ENCODE data around the gene FCHO1.

The FCHO1 gene, protein sequence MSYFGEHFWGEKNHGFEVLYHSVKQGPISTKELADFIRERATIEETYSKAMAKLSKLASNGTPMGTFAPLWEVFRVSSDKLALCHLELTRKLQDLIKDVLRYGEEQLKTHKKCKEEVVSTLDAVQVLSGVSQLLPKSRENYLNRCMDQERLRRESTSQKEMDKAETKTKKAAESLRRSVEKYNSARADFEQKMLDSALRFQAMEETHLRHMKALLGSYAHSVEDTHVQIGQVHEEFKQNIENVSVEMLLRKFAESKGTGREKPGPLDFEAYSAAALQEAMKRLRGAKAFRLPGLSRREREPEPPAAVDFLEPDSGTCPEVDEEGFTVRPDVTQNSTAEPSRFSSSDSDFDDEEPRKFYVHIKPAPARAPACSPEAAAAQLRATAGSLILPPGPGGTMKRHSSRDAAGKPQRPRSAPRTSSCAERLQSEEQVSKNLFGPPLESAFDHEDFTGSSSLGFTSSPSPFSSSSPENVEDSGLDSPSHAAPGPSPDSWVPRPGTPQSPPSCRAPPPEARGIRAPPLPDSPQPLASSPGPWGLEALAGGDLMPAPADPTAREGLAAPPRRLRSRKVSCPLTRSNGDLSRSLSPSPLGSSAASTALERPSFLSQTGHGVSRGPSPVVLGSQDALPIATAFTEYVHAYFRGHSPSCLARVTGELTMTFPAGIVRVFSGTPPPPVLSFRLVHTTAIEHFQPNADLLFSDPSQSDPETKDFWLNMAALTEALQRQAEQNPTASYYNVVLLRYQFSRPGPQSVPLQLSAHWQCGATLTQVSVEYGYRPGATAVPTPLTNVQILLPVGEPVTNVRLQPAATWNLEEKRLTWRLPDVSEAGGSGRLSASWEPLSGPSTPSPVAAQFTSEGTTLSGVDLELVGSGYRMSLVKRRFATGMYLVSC

DNA sequence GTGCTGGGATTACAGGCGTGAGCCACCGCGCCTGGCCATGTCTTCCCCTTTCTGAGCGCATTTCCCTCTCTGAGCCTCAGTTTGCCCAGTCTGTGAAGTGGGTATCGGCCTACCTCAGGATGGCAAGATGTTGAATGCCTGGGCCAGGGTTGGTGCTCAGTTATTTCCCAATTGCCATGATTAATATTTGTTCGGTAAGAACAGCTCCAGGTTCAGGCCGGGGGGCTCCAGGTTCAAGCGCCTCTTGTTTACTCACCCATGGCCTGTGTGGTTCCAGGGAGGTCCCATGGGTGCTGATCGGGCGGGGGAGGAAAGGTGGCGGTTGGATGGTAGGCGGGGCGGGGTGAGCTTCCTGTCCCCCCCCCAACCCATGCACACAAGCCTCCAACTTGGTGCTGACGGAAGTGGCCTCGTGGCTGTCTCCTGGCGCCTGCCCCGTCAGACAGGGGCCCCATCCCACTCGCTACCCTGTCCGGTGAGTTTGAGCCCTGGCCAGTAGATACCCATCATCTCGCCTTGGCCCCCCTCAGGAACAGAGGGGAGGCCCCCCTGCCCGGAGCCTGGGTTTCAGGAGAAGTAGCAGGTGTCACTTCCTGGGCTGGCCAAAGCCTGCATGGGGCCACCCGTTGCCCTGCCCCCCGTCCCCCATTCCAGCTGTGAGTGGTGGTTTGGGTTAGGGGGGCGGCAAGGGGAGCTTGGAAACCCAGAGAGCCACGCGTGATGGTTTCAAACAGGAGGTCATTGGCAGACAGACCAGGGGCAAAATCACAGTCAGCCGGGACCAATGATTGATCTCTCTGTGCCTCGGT lies at the start of gene FCHO1:
FCHO1 (plus strand) TSS at position 375 of the 809 bp plus-strand sequence. CDS start 3,688 bp downstream, outside the sequence.
- peak in 2 of 10 donors; percentile 37 to 84 for DNase-seq
- intact Hi-C loops (cut with DNase I): no loop called here

DNA sequence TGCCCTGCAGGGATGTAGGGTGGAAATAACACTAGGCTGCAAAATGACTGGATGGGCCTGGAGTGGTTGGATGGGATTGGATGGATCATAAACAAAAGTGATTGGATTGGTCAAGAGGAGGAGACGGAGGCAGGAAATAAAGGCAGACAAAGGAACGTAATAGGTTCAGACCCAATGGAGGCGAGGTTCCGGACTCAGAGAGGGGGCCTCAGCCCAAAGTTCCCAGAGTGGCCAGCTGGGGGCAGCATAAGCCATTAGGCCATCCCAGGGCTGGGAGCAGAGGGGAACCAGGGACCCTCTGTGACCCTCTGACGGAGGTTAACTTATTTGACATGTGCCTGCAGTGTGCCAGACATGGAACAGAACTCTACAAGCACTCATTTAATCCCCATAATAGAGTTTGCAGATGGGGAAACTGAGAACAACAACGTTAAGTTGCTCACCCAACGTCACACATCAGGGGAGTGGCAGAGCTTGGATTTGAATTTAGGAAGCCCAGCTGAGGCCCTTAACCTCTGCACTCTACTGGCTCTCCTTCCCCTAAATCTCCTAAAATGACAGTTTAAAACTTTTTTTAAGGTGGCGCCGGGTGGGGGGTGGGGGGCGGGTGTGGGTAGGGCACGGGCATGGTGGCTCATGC lies 47.3 kb upstream of the FCHO1 start:
- intact Hi-C loops (cut with DNase I): loop anchor here (1.0 to 5.0 kb wide), 3 partner anchors 62 to 153 kb away; partner anchors contain the start of gene RPL18A
- DNase-seq: peak in 8 of 10 donors; percentile 64 to 92 (median 69)

- DNase-seq: peak; percentile 53 to 97 (median 75)
Measured at GRCh38 chr19:17706750-17707181, 44.5 kb upstream of the FCHO1 start.

DNA sequence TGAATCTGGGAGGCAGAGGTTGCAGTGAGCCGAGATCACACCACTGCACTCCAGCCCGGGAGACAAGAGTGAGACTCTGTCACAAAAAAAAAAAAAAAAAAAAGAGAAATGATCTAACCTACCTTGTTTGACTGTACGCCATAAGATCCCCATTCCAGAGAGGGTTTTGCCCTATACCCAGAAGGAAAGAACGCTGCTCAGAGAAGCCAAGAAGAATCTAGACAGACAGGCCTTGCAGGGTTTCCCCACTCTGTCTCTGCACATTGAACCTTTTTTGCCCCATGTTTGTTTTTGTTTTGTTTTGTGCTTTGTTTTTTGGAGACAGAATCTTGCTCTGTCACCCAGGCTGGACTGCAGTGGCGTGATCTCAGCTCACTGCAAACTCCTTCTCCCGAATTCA lies 39.4 kb upstream of the FCHO1 start:
- DNase-seq: no peak
- intact Hi-C loops (cut with DNase I): no loop called here

More at GRCh38 chr19:17706750-17707181, 44.5 kb upstream of the FCHO1 start:
- intact Hi-C loops (cut with DNase I): no loop called here

GRCh38 chr19:17716309-17716929 lies 34.9 kb upstream of the FCHO1 start:
- intact Hi-C loops (cut with DNase I): no loop called here

DNA sequence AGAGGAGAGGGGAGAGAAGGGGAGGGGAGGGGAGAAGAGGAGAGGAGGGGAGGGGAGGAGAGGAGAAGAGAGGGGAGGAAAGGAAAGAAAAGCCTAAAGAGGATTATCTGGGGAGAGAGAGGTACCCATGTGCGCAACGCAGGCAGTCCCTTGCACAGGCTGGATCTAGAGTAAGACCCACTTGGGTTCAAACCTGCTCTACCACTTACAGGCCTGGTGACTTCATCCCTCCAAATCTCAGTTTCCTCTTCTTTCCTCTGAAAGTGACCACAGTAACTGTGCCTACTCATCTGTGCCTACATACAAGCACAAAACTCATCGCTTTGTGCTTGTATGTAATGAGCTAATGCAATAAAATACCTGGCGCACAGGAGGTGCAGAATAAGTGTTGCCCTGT lies 32.7 kb upstream of the FCHO1 start:
- intact Hi-C loops (cut with DNase I): no loop called here
- no peak for DNase-seq

More at GRCh38 chr19:17716309-17716929, 34.9 kb upstream of the FCHO1 start:
- DNase-seq: no peak

DNA sequence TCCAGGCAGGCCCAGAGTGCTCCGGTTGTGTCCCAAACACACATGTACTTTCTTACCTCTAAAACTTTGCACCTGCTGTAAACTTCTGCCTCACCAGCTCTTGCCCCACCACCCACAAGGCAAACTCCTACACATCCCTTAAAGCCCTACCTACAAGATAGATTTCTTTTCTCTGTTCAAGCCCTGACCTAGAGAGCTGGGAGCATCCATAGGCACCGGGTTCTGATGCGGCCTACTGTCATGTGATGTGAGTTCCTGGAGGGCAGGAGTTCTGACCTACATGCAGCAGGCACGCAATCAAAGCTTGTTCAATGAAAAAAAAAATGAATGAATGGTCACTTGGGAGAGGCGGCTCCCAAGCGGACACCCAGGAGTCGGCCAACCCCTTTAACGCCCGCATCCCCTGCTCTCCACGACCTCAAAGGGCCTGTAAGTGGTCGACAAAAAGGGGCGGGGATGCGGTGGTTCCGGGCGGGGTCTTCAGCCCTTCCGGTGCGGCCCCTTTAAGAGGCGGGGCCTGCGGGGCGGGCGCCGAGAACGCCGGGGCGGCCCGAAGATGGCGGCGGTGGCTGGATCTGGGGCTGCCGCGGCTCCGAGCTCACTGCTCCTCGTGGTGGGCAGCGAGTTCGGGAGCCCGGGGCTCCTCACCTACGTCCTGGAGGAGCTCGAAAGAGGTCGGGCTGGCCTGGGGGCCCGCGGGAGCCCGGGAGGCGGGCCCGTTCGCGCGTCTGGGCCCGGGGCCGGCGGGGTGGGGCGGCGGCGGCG lies 32.1 kb upstream of the FCHO1 start, which contains the start of gene MAP1S:
MAP1S (plus strand) TSS at position 534 of the 765 bp plus-strand sequence; CDS start at position 557, 23 bp downstream.
- peak; percentile 52 to 95 (median 66) for DNase-seq
- intact Hi-C loops (cut with DNase I): no loop called here

GRCh38 chr19:17719730-17720400 lies 31.4 kb upstream of the FCHO1 start:
- intact Hi-C loops (cut with DNase I): no loop called here

GRCh38 chr19:17720440-17720839 lies 30.8 kb upstream of the FCHO1 start:
- intact Hi-C loops (cut with DNase I): no loop called here
- DNase-seq: peak in 7 of 10 donors; percentile 44 to 94 (median 59)

More at GRCh38 chr19:17719730-17720400, 31.4 kb upstream of the FCHO1 start:
- peak in 7 of 10 donors; percentile 26 to 91 (median 44) for DNase-seq

DNA sequence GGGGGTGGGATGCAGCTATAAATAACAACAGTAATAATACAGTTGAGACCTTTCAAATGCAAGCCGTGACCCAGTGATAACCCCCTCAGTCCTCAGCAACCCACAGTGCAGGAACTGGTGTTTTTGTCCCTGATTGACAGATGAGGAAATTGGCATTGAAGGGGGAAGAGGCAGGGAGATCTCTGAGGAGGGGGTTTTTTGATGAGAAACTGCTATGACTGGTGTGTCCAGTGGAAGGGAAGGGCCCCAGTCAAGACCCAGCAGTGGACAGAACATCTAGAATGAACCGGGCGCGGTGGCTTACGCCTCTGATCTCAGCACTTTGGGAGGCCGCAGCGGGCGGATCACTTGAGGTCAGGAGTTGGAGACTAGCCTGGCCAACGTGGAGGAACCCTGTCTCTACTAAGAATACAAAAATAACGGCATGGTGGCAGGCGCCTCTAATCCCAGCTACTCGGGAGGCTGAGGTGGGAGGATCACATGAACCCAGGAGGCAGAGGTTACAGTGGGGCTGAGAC lies 30.1 kb upstream of the FCHO1 start:
- DNase-seq: no peak
- intact Hi-C loops (cut with DNase I): no loop called here

- DNase-seq: peak in 2 of 10 donors; percentile 32 to 91
- intact Hi-C loops (cut with DNase I): no loop called here
Measured at GRCh38 chr19:17721821-17722220, 29.5 kb upstream of the FCHO1 start.

DNA sequence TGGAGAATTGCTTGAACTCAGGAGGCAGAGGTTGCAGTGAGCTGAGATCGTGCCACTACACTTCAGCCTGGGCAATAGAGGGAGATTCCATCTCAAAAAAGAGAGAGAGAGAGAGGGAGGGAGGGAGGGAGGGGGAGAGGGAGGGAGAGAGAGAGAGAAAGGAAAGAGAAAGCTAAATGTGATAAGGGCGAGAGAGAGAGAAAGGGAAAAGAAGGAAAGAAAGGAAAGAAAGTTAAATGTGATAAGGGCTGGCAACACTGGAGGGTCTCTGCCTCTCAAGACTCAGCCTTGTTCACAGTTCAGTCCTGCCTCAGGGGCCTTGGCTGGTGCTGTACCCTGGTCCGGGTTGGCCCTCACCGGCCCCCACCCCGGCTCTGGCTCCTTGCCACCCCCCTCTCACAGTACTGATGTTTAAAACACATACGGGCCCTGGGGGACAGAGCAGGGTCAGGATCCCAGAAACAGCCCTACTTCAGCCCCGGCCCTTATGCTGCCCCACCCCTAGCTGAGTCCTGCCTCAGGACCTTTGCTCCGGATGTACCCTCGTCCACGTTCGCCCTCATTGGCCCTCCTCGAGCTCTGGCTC lies 28.5 kb upstream of the FCHO1 start:
- DNase-seq: no peak
- intact Hi-C loops (cut with DNase I): no loop called here

- intact Hi-C loops (cut with DNase I): no loop called here
- no peak for DNase-seq
Measured at GRCh38 chr19:17724655-17725054, 26.6 kb upstream of the FCHO1 start.

- peak in 1 of 10 donors; percentile 83 for DNase-seq
- intact Hi-C loops (cut with DNase I): no loop called here
Measured at GRCh38 chr19:17725422-17726078, 25.7 kb upstream of the FCHO1 start.

DNA sequence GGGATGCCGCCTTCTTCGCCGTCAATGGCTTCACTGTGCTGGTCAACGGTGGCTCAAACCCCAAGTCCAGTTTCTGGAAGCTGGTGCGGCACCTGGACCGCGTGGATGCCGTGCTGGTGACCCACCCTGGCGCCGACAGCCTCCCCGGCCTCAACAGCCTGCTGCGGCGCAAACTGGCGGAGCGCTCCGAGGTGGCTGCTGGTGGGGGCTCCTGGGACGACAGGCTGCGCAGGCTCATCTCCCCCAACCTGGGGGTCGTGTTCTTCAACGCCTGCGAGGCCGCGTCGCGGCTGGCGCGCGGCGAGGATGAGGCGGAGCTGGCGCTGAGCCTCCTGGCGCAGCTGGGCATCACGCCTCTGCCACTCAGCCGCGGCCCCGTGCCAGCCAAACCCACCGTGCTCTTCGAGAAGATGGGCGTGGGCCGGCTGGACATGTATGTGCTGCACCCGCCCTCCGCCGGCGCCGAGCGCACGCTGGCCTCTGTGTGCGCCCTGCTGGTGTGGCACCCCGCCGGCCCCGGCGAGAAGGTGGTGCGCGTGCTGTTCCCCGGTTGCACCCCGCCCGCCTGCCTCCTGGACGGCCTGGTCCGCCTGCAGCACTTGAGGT lies 25.0 kb upstream of the FCHO1 start:
- peak in 2 of 10 donors; percentile 83 to 88 for DNase-seq
- intact Hi-C loops (cut with DNase I): no loop called here
